GM20000 (cell line): ENCODE results near the gene VPS26C.
"Not testable (repeated sequence)": the region's sequence is repeated elsewhere in the genome, so short reads cannot be mapped to it uniquely, and the experiment has no call there.

ENCODE experiments used
- DNase-seq: peaks from one replicate; pipeline ENCODE4 v3.0.0; 2012; ENCODE audit warnings: low spot score
- TF ChIP-seq, protein P1 (sequence below): IDR thresholded peaks from 2 replicates; pipeline ENCODE4 v1.5.1; 2012; ENCODE audit warnings: mild to moderate bottlenecking, control low read depth; ENCODE audit errors: extremely low read depth, missing control alignments

VPS26C gene

GRCh38 chr21:37267269-37268185 lies at the start of gene VPS26C:
Gene VPS26C, minus strand, starts transcription at chr21:37267334. Its CDS starts 40 bp downstream, at chr21:37267294.
- TF ChIP-seq, protein P1, sequence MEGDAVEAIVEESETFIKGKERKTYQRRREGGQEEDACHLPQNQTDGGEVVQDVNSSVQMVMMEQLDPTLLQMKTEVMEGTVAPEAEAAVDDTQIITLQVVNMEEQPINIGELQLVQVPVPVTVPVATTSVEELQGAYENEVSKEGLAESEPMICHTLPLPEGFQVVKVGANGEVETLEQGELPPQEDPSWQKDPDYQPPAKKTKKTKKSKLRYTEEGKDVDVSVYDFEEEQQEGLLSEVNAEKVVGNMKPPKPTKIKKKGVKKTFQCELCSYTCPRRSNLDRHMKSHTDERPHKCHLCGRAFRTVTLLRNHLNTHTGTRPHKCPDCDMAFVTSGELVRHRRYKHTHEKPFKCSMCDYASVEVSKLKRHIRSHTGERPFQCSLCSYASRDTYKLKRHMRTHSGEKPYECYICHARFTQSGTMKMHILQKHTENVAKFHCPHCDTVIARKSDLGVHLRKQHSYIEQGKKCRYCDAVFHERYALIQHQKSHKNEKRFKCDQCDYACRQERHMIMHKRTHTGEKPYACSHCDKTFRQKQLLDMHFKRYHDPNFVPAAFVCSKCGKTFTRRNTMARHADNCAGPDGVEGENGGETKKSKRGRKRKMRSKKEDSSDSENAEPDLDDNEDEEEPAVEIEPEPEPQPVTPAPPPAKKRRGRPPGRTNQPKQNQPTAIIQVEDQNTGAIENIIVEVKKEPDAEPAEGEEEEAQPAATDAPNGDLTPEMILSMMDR = no peak
- DNase-seq = peak; percentile 95

- not testable (repeated sequence) for DNase-seq
Measured at GRCh38 chr21:37316072-37316471, 48.9 kb upstream of the VPS26C start.

- TF ChIP-seq, protein P1 = no peak
- no peak for DNase-seq
Measured at GRCh38 chr21:37300114-37300751, 33.1 kb upstream of the VPS26C start.

DNA sequence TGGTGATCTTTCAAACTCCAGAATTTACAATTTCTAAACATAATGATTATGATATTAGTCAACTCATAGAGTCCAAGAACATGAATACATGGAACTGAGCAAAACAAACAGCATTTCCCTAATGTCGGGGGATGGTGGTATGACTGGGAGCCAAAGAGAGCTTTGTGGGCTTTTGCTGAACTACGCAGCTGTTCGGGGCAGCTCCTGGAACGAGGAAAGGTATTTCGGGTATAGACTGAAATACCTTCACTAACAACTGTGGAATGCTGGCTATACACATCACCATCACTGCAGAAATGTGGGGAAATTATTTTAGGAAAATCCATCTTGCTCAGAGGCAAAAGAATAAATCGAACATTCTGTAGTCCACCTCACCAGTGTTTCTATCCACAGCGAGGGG lies 30.2 kb upstream of the VPS26C start:
- TF ChIP-seq, protein P1 = no peak
- DNase-seq = no peak

- no peak for DNase-seq
- TF ChIP-seq, protein P1 = no peak
Measured at GRCh38 chr21:37294679-37295078, 27.5 kb upstream of the VPS26C start.

DNA sequence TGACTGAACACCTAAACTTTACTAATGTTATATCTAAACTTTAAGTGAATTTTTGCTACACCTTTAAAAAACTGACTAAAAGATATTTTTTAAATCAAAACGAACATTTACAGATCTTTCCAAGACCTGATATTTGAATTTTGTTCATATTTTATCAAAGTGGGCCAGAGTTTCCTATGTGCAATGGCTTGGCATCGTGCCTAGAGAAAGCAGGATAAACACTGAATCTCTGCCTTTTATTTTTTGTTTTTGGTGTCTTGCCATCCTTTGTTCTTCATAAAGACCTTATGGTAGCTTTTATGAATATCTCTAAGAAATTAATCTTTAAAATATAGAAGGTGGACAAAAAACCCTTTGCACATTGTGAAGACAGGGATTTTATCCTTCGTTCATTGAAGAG lies 25.8 kb upstream of the VPS26C start:
- TF ChIP-seq, protein P1 = no peak
- no peak for DNase-seq

GRCh38 chr21:37292041-37292440 lies 24.9 kb upstream of the VPS26C start:
- no peak for DNase-seq
- TF ChIP-seq, protein P1 = no peak

GRCh38 chr21:37283191-37283710 lies 16.1 kb upstream of the VPS26C start:
- DNase-seq = not testable (repeated sequence)

DNA sequence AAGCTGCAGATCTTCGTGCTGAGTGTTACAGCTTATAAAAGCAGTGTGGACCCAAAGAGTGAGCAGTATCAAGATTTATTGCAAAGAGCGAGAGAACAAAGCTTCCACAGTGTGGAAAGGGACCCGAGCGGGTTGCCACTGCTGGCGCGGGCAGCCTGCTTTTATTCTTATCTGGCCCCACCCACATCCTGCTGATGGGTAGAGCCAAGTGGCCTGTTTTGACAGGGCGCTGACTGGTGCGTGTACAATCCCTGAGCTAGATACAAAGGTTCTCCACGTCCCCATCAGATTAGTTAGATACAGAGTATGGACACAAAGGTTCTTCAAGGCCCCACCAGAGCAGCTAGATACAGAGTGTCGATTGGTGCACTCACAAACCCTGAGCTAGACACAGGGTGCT lies 15.5 kb upstream of the VPS26C start:
- not testable (repeated sequence) for DNase-seq
